NOMO-1 treated with DMSO at 0.1 percent for 48 hours (cell line): Measurements from ENCODE around the gene GRIN2C.
A peak's percentile ranks its signal among the peaks of the same experiment; 100 is the strongest.

ENCODE experiments used
- DNase-seq: peaks from one replicate; lab custom pipeline; 2025; ENCODE audit not compliant: unreplicated experiment; lab: John Stamatoyannopoulos, UW

The GRIN2C gene

DNA sequence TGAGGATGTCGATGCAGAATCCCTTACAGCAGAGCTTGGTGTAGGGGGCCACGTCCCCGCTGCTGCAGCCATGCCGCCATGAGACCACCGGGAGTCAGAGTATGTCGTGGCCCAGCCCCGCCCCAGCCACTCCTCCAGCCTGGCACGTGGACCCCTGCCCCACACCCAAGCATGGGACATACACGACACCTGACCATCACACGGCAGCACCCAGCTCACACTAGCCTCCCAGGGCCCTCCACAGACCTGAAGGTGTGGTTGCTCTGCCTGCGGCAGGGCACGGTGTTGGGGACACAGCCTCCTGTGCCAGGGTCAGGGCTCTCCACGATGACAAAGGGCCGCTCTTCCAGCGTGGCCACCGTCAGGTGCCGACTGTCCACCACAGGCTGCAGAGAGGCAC is 9.4 kb downstream of the GRIN2C start:
- DNase-seq: no peak

DNA sequence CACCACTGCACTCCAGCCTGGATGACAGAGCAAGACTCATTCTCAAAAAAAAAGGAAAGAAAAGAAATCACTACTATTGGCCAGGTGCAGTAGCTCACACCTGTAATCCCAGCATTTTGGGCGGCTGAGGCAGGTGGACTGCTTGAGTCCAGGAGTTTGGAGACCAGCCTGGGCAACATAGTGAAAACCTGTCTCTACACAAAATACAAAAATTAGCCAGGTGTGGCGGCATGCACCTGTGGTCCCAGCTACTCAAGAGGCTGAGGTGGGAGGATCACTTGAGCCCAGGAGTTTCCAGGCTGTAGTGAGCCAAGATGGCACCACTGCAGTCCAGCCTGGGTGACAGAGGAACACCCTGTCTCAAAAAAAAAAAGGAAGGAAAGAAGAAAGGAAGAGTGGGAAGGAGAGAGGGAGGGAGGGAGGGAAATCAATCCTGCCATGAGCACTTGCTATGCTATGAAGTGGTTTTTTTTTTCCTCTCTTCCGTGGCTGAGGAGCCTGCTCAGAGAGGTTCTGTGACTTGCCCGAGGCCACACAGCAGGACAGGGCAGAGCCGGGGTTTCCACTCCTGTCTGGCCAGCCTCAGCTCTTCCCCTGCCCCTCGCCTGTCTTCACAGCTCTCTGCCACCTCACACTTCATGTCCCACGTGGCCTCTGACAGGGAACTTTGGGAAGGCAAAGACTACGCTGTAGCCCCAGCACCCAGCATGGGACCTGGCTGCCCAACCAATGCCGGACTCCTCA is 10.9 kb downstream of the GRIN2C start:
- DNase-seq: no peak

DNA sequence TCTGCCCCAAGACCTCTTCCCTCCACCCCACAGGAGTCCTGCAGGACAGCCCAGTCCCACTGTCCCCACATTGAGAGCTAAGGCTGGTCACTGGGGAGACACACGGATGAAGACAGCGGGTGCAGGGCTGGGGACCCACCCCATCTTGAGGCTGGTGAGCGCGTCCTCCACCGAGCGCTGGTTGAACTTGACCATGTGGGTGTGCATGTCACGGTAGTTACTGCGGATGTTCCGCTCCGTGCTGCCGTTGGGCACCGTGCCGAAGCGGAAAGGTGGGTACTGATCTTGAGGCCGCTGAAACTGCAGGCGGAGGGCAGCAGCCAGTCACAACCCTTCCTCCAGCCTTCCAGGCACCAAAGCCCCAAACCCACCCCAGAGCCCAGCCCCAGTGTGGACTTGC is 13.1 kb downstream of the GRIN2C start:
- DNase-seq: no peak

DNA sequence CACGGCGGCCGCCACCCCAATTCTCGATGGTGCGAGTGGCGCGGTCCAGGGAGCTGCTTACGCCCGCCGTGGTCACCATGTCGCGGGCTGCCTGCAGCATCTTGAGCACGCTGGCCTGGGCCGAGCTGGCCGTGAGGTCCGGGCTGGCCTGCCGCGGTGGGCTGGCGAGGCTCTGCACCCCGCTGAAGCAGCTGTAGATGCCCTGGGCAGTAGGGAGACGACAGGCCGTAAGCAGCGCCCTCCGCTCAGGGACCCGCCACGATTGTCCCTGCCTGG is 16.4 kb downstream of the GRIN2C start:
- DNase-seq: no peak

DNA sequence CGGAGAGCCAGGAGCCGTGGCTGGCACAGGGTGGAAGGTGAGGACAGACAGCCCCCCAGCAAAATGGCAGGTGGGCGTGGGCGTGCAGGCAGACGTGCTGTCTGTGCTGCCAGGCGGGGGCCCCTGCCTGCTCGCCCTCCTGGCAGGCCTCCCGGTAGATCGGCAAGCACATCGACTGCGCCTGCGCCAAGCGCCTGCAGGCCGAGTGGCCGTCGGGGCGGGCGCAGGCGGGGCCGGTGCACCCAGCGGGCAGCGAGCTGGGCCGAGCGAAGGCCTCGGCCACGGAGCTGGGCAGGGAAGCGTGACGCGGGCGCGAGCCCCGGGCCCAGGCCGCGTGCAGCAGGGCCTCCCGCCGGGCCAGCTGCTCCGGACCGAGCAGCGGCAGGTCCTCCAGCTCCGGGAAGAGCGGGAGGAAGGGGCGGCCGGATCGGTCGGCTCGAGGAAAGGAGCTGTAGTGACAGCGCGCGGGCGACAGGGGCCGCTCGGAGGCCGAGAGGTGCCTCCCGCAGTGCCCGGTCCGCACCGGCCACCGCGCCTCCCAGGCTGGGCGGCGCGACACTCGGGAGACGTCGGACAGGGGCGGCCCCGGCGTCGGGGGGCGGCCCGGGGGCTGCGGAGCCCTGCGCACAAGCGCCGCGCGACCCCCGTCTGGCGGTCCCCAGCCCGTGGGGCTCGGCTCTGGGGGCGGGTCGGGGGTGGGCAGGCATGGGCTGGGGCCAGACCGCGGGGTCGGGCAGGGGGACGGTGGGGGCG is 16.9 kb downstream of the GRIN2C start:
- DNase-seq: no peak

DNA sequence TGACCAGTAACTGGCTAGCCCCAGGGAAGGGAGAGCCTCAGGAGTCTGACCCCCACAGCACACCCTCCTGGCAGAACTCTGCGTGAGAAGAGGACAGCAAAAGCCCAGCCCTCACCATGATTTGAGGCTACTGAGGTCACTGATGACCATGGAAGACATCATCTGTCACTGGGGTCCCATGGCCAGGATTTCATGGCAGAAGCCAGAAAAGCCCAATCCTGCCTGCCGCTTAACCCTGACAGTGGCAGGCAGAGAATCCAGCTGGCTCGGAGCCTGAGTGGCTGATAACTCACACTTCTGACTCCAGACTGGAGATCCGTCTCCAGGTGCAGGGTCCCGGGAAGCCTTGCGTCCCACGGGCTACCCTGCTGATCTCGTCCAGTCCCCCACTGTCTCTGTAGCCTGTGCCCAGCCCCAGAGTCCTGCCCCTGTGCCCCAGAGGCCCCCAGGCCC is 17.5 kb downstream of the GRIN2C start:
- no peak for DNase-seq

DNA sequence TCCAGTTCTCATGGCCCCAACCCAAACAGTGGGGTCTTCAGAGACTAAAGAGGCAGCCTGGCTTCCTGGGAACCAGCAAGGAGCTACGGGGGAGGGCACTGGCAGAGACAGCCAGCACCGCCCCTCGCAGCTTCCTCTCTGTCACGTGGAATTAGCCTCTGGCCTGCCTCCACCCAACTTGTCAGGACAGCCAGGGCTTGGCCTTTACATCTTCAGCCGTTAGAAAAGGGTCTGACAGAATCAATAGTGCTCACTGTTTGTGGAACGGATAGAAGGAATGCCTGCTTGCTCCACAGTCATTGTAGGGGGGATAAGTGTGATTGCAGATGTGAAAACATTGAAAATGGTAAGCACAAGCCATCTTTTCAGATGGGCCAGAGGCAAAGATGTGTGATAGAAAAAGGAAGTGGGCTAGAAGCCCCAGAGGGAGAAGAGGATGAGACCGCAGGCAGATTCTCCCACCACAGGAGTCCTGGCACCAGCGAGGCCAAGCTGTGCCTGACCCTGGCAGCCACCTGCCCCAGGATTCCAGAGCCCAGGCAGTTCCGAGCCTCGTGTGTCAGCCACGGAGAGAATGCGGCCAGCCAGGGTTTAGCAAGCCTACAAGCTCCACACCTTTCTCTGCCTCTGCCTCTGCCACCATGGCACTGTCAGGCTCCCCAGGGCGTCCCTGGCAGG is 18.6 kb downstream of the GRIN2C start:
- peak; percentile 40 for DNase-seq

DNA sequence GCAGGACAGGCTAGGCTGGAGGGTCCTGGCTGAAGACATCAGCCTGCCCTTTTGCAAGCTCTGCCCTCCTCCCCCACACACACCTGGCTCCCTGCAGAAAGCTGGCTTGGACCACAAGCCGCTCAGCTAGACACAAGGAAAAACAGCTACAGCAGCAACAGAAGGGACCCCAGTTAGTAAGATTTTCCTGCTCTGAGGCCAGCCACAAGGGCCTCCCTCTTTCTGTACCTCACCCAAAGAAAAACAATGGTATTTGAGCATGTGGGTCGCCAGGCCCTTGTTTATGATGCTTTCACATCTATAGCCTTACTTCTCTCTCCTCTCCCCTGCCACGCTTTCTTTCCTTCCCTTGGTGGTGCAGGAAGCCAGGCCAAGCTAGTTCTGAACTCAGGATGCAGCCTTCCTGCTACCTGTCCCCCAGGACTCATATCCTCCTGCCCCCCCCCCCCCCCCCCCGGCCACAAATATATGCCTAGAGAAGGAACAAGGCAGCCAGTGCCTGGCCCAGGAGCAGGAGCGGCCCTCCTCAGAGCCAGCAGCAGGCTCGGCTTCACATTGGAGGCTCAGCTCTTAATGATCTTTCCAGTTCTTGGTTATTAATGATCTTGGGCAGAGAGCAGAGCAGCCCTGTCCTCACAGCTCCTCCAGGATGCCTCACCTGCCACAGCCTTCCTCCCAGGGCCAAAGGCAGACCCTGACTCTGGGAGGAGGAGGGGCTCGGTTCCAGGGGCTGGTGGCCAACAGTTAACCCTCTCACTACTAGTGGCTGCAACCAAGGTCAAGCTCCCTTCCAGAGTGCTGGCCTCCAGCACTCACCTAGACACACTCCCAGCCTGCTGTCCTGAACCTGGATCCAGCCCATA is 19.5 kb downstream of the GRIN2C start:
- no peak for DNase-seq

DNA sequence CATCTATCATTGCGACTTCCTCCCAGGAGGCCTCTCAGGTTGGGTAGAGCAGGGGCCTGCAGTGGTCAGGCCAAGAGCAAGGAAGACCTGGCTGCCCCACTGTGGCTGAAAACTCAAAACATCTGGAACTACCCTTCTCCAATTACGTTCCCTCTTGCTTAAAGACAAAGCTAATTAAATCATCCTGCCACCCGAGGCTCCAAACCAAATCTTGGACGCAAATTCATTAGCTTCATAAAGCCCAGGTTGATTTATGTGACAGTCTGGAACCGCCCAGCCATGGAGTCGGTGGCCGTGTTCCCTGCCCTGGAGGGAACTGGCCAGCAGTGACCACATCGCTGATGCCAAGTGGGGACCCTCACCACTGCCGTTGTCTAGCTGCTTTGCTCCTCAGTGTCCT is 21.4 kb downstream of the GRIN2C start:
- no peak for DNase-seq

DNA sequence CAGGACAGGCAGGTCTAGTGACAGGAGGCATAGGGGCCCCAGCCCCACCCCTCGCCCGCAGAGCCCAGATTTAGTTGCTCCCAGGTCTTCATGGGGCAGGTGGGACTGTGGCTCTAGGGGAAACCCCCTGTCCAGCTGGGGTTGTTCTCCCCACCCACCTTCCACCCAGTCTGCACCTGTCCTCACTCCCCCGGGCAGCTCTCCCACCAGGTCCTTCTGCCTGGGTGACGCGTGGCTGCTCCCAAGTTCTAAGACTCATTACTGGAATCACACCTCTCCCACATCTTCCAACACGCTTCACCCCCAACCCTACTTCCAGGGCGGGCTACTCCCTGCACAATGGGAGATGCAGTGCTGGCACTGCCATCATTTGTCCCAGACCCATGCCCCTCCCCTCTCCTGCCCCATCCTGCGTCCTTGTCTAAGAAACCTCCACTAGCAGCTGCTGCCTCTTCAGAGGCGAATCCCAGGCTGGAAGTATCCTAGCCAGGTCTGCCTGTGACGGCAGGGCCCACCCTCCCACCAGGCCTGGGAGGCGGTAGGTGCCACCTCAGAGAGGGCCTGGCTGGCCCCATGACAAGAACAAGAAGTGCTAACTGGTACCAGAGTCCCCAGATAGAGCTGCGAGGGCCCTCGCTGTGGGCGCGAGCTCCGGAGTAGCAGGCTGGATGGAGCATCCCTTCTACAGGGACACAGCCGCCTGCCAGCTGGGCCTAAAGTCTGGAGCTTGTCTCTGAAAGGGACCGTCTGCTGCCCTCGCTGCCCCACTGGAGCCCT is 22.8 kb downstream of the GRIN2C start:
- no peak for DNase-seq

DNA sequence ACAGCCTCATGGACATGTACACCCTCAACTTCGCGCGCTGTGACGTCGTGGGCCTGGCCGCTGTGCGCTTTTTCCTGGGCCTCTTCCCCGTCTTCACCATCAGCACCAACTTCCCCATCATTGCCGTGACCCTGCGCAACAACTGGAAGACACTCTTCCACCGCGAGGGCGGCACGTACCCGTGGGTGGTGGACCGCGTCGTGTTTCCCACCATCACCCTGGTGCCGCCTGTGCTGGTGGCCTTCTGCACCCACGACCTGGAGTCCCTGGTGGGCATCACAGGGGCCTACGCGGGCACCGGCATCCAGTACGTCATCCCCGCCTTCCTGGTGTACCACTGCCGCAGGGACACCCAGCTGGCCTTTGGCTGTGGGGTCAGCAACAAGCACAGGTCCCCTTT is 23.5 kb downstream of the GRIN2C start:
- no peak for DNase-seq

DNA sequence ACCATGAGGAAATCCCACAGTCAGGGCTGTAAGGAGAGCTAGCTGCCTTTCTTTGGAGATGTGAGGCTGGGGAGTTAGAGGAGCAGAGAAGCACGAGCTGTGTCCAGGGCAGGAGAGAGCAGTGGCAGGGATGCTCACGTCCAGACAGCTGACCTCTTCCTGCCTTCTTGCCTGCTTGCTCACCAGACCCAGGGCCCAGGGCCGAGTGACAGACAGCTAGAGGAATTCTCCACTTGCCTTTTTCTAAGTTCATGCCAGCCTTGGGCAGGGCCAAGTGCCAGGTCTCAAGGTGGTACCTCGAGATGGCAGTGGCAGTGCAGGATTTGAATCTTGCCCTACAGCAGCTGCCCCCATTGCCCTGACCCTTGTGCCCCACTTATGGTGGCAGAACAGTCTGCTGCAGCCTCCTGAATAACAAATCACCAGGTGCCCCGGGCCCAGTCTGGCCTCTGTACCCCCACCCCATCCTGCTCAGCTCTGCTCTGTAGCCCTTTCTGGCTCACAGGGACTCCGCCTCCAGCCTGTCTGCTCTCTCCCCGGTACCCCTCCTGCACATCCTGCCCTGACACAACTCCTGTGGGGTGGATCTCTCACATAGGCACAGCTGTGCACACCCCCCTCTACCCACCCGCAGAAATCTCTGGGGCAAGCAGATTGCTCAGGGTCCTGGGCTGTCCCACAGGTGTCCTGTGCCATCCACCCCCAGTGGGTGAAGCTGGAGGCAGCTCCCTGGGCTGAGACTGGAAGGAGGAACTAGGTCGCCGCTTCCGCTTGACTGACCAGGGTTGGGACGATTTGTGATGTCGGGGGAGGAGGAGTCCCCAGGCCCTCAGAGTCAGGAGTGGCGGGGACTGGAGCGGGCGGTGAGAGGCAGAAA is 25.9 kb downstream of the GRIN2C start:
- DNase-seq: no peak

DNA sequence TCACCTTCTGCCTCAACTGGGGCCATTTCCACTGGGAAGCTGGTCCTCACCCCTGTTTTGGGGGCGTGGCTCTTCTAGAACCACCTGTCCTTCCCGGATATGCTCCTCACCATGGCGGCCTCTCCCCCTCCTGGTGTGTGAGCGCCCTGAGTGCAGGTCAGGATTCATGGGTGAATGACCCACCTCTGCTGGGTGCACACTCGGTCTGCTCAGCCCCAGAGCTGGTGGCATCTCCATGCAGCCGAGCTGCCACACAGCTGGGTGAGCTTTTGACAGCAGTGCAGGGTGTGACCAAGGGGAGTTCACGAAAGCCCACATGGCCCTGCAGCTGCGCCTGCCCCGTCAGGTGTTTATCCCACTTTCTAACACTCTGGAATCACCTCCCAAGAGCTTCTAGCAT is 27.3 kb downstream of the GRIN2C start:
- DNase-seq: no peak

DNA sequence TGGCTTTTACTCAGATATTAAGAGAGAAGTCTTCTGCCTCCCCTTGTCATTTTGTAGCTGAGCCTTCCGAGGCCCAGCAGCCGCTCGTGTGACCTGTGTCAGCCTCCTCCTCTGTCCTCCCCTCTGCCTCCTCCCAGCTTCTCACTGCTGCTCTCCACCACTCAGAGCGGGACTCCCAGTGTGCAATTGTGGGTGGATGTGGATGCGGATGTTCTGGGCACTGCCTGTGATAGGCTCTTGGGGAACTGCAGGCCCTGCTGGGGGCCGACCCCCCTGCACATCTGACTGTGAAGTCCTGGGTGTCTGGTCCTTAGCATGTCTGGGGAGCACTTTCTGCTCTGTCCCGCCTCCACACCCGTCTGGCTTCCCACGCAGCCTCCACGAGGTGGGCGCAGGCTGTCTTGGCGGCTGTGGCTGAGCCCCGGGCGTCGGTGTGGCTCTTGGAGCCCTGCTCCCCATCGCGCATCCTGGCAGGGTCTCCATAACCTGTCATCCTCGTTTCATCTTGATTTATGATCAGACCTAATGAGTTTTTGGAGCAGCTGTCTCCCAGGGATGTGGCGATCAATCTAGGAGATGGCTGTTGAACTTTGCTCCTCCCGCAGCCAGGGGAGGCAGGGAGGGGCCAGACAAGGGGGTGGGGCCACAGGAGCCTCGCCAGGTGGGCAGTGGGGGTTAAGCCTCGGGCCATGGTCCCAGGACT is 28.1 kb downstream of the GRIN2C start:
- no peak for DNase-seq

DNA sequence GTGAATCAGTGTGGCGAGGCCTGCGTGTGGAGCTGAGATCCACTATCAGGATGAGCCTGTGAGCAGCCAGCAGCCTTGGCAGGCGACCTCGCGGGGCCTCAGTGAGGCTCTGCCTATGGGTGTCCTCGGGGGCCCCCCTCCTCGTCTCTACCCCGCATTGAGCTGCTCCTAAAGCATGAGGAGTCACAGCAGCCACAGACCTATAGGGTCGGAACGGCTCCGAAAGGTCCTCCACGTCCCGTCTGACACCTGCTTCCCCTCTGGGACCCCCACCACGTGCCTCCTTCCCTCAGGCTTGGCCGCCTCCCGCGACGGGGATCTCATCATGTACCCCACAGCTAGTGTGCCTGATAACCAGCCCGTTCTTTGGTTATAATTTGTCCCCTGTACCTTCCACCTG is 28.8 kb downstream of the GRIN2C start:
- no peak for DNase-seq

DNA sequence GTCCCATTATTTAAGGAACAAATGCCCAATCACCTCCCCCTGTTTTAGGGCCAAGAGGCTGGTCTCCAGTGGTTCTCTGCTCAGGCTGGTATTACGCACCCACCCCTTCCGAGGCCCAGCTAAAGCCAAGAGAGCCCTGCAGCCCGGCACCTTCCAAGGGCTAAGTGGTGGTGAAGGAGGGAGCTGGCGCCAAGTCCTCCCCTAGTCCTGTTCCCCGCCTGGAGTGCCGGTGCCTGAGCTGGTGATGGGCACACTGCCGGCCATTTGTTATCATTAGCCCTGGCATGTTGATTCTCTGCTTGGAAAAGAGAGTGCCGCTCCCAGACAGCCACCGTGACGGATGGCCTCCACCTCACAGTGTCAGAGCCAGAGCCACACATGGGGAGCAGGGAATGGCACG is 31.9 kb downstream of the GRIN2C start:
- DNase-seq: no peak

DNA sequence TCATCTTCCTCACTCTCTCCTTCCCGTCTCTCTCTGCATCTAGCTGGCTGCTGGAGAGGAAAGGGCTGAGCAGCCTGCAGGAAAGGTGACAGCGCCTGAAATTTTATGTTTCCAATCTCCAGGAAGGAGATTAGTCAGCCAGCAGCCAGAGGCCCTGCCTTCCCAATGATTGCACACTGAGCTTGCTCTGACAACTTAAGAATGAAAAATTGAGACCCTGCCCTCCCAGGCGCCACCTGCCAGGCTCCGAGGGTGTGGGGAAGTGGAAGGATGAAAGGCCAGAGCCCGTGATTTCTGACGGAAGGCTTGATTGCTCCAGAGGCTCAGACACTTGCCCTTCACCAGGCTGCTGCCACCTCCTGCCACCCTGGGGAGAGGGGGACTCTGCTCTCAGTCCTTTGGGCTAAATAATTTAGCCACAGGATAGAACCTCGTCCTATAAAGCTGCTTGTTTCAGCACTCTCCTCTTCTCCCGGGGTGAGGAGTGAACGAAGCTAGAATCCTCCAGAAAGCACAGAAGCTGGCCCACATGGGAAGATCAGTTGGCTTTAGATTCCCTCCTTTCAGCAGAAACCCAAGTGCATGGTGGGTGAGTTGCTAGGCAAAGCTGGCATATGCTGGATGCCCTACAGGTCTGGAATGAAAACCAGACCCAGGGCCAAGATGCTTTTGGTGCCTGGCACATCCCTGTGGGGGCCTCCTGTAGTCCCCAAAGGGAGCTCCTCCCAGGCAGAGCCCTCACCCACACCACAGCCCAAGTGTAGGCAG is 33.5 kb downstream of the GRIN2C start:
- no peak for DNase-seq

DNA sequence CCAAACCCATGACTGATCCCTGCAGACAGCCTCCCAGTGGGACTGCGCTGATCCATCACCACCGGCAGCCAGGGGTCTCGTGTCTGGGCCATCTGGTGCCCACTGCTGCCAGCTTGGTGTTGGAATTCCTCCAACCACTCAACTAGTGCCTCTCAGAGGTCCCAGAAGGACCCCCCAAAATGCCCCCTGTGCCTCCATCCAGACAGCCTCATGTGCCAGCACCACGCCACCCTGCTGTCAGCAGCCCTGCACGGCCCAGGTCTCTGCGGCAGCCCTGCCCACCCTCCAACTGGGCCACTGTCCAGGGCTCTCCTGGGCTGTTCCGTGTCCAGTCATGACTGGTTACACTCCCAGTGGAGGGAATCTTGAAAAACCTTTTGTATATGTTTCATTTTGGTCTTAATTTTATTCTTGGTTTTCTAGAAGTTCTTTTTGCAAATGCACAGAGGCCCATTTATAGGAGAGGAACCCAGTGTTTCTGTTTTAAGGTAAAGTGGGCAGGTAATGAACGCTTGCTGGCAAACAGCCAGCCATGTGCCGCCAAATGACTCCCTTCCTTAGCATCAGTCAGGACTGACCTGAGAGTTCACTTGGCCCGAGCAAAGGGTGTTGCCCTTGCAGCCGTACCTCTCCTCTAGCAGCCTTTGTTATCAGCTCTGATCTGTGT is 34.6 kb downstream of the GRIN2C start:
- DNase-seq: no peak
